Thyroid gland (tissue), 4 donors: ENCODE data around the gene MRPL36.

Experiments used
- CTCF ChIP-seq, 6 experiments: fragments of 200-600 bp in 3 of 6; fragments of 450-650 bp in 3 of 6; sonication (generic) in 3 of 6; IDR thresholded peaks; one replicate each; pipeline ENCODE4 v1.5.1; 2016 to 2019; ENCODE audit warnings: antibody characterized with exemption in 6 of 6, mild to moderate bottlenecking in 2 of 6, inconsistent platforms in 1 of 6, moderate library complexity in 1 of 6
- POLR2A ChIP-seq, 2 donors: fragments of 450-650 bp; IDR thresholded peaks; one replicate each; pipeline ENCODE4 v1.6.1; 2017; ENCODE audit warnings: antibody characterized with exemption in 2 of 2, mild to moderate bottlenecking in 2 of 2, moderate library complexity in 1 of 2

GRCh38 chr5:1791176-1791575 lies 8.5 kb downstream of the MRPL36 start:
- TF ChIP-seq CTCF (IDR thresholded peaks at IDR 0.05) (no peak), POLR2A (IDR thresholded peaks at IDR 0.05) (no peak)
